ENCODE results near the gene ISG15. TPM values are rescaled to one million over a fixed set of nuclear protein-coding genes. Genes with fewer than 3 reads are reported as not detected.
A peak's percentile ranks its signal among the peaks of the same experiment; 100 is the strongest.
"Not testable (repeated sequence)": the region's sequence is repeated elsewhere in the genome, so short reads cannot be mapped to it uniquely, and the experiment has no call there.

ISG15 gene
- polyA plus RNA-seq, 1 donor: 8.9 TPM

GRCh38 chr1:1013922-1014648 lies 788 bp downstream of the ISG15 start:
- no peak for DNase-seq

DNA sequence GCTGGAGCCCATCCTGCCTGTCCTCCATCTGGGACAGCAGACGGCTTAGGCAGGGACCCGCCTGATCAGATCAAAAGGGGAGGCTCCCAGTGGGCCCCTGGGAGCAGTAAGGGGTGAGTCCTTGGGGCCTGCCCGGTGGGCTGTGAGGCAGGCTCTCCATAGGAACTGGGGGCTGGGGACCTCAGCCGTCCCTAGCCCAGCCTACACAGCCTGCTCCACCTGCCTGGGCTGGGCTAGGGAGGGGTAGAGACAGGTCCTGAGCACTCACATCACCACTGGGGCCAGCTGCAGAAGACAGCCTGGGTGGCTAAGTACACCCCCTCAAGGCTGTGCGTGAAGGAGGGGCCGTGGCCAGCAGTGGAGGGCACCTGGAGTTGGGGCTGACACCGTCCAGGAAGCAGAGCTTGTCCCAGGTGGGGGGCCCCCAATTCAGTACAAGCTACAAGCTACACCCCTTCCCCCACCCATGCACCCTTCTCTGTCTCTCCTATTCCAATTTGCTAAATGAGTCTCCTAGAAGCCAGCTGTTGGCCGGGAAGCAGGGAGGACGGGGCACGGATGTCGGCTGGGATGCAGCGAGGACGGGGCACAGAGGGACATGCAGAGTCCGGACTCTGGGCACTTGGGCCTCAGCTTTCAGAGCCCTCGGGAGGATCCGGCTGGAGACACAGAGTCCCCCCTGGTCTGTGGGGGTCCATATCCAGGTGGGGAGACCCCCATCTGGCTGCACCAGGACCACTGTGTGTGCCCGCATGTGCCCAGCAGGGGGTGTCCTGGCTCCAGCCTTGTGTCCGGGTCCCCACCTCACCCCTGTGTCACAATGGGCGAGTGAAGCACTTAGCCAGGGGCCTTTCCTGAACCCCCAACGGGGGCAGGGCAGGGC lies 1.7 kb downstream of the ISG15 start:
- DNase-seq: no peak

- not testable (repeated sequence) for DNase-seq
Observed at GRCh38 chr1:1017397-1018320, 4.4 kb downstream of the ISG15 start.

DNA sequence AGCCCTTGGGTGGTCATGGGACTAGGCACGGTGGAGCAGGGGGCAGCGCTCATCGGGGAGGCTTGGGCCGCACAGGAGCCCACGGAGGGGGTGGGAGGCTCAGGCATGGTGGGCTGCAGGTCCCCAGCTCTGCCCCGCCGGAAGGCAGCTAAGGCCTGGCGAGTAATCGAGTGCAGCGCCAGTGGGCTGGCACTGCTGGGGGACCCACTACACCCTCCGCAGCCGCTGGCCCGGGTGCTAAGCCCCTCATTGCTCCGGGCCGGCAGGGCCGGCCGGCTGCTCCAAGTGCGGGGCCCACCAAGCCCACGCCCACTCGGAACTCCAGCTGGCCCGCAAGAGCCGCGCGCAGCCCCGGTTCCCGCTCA lies 5.0 kb downstream of the ISG15 start:
- DNase-seq: not testable (repeated sequence)

DNA sequence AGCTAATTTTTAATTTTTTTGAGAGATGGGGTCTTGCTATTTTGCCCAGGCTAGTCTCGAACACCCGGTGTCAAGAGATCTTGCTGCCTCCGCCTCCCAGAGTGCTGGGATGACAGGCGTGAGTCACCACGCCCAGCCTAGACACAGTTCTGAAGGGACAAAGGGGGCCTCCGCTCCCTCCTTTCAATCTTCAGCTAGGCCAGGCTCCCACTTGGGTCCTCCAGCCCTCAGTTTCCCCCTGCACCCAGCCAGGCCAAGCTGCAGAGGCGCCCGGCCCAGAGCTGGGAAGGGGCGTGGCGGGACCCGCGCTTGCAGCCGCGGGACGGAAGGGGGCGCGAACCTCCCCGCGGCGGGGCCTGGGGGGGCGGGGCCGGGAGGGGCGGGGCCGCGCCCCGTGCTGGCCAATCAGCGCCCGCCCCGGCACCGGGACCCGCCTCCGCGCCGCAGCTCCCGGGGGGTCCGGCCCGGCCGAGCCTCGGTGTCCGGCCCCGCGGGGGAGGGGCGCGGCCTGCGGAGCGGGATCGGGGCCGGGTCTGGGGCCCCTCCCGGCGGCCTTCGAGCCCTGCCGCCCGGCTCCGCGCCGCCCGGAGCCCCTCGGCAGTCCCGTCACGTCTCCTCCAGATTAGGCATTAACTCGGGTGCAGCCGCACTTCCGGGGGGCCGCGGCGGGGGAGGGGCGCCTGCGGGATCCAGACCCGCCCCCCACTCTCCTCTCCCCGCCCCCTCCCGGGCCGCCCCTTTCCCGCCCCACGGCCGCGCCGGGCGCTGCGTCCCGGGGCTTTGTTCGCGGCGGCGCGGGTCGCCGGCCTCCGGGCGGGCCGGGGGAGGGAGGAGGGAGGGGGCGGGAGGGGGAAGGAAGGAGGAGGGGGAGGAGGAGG lies 6.1 kb downstream of the ISG15 start:
- DNase-seq: peak; percentile 86

DNA sequence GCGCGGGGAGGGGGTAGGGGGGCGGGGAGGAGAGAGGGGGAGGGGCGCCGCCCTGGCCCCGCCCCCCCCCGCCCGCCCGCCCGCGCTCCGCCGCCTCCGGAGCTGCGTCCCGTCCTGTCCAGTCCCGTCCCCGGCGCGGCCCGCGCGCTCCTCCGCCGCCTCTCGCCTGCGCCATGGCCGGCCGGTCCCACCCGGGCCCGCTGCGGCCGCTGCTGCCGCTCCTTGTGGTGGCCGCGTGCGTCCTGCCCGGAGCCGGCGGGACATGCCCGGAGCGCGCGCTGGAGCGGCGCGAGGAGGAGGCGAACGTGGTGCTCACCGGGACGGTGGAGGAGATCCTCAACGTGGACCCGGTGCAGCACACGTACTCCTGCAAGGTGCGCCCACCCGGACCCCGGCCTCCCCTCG lies 6.7 kb downstream of the ISG15 start, which contains the start of gene AGRN:
Gene AGRN, plus strand, starts transcription at position 121 of the 405 bp plus-strand sequence. Its CDS starts 53 bp downstream, at position 174.
- DNase-seq: no peak

DNA sequence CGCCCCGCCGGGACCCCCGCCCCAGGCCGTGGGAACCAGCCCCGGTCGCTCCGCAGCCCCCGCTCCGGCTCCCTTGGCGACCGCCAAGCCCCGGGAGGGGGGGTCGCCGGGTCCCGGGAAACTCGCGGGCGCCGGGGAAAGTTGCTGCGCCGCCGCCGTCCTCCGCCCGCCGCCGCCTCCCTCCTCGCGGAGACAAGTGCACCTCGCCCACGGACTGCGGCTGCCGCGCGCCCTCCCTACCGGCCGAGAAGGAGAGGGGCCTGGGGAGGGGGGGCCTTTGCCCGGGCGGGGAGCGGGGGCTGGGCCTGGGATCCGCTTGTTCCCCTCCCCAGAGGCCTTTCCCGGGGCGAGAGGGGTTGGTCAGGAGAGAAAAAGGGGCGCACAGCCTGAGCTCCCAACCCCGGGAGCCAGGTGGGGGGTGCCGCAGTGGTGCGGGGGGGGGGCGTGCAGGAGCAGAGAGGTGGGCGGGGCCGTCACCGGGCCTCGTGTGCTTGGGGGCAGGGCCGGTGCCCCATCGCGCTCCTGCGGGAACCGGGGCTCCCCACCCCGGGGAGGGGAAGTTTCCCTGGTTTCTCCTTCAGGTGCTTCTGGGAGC lies 7.2 kb downstream of the ISG15 start:
- DNase-seq: no peak

GRCh38 chr1:1021010-1021919 lies 8.0 kb downstream of the ISG15 start:
- peak; percentile 72 for DNase-seq

GRCh38 chr1:1021920-1022259 lies 8.6 kb downstream of the ISG15 start:
- no peak for DNase-seq

DNA sequence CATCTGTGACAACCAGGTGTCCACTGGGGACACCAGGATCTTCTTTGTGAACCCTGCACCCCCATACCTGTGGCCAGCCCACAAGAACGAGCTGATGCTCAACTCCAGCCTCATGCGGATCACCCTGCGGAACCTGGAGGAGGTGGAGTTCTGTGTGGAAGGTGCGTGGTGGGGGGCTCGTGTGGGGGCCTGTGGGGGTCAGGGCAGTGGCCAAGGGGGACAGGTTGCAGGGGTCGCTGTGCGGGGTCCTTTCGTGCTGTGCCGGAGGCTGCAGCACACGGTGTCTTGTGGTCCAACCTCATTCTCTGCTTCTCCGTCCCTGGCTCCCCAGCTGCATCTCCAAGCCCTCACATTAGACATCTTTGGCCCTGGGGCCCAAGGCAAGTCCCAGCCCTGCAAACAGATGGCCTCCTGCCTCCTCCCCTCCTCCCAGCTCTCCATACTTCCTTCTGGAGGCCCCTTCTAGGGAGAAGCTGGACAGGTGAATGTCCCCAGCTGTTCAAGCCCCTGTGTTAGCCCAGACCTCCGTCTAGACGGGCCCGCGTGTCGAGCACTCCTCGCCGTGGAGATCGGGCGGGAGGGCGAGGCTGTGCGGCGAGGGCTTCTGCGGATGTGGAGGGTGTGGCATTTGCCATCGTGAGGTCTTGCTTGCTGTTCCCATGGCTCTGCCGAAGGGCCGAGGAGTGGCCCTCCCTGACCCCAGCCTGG lies 9.2 kb downstream of the ISG15 start:
- no peak for DNase-seq

GRCh38 chr1:1023700-1024099 lies 10.4 kb downstream of the ISG15 start:
- no peak for DNase-seq

DNA sequence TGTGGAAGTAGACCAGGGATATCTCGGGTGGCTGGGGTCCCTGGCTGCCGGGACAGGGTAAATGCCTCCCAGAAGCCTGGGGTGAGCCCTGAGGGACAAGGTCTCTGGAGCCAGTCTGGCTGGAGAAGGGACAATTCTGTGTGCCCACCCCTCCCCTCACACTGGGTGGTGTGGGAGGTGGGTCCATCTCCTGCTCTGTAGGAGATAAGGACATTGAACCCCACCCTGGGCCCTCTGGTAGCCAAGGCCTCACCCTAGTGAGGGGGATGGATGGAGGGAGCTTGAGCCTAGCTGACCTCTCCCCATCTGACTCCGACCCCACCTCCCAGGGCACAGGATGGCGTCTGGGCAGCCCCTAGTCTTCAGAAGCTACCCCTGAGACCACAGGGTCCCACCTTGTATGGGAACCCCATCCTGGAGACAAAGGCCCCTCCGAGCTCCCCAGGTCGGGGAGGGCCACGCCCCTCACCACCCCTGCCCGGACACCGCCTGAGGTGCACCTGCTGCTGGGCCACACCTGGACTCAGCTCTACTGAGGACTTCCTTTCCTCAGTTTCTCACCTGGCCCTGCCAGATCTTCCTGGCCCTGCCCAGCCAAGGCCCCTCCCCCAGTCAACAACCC lies 11.0 kb downstream of the ISG15 start:
- DNase-seq: no peak

GRCh38 chr1:1024771-1025699 lies 11.7 kb downstream of the ISG15 start:
- no peak for DNase-seq

DNA sequence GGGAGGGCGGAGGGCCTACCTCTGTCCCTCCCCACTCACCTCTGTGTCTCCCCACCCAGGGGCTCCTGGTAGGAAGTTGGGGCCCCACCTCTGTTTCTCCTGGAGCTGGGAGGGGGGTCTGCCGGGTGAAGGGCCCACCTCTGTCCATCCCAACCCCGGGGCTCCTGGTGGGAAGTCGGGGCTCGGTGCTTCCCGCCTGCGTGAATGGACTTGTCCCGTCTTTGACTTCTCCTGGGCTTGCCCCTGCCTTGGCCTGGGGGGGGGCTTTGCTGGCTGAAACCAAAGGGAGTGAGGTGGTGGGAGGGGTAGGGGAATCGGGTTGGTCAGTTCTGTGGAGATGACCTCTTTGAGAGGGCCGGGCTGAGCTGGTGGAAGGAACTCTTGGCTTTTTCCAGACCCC lies 12.4 kb downstream of the ISG15 start:
- DNase-seq: no peak

- no peak for DNase-seq
Observed at GRCh38 chr1:1026599-1027413, 13.5 kb downstream of the ISG15 start.

GRCh38 chr1:1027791-1028190 lies 14.5 kb downstream of the ISG15 start:
- DNase-seq: no peak

Measured in hindlimb muscle (tissue), 1 donor.